Measurements from ENCODE around the gene GRIA4.

GRIA4 gene

DNA sequence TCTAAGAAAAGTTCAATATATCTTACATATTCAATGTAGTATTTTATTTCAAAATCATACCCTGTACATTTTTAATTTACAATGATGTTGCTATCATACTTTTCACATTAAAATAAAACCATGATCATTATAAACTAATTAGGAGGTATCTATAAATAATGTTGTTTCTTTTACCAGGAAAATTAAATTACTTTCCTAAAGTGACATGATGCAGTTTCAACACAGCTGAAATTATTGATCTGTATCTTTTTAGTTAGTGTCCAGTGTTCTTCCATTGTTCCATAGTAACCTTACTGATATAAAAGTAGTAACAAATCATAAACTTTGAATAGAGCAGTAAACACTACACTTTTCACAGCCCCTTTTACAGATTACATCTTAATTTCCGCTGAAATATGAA lies 29.7 kb downstream of the GRIA4 start:
- DNase-seq (ENCODE audit: low read depth), result no peak

DNA sequence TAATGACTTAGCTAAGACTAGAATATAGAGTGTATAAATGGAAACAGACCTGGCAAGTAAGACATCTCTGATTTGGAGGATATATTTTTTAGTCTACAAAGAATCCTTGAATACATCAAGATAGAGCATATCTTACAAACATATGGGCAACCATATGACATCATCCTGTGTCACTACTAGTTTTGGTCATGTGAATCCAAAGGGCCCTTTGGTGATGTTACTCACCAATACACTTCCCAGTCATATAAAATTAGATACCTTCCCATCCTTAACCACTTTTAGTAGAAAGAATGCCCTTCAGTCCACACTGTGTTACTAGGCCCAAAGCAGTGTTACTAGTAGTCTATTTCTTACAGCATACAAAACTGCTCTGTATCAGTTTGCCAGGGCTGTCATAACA lies 31.6 kb downstream of the GRIA4 start:
- peak; percentile 20 for DNase-seq (ENCODE audit: low read depth)

DNA sequence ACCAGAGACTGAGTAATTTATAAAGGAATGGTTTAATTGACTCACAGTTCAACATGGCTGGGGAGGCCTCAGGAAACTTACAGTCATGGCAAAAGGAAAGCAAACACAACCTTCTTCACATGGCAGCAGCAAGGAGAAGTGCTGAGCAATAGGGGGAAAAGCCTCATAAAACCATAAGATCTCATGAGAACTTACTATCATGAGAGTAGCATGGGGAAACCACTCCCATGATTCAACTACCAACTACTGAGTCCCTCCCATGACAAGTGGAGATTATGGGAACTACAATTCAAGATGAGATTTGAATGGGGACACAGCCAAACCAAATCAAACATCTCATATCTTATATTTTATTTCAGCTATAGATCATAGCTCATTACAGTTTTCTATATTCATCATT lies 33.0 kb downstream of the GRIA4 start:
- no peak for DNase-seq (ENCODE audit: low read depth)

DNA sequence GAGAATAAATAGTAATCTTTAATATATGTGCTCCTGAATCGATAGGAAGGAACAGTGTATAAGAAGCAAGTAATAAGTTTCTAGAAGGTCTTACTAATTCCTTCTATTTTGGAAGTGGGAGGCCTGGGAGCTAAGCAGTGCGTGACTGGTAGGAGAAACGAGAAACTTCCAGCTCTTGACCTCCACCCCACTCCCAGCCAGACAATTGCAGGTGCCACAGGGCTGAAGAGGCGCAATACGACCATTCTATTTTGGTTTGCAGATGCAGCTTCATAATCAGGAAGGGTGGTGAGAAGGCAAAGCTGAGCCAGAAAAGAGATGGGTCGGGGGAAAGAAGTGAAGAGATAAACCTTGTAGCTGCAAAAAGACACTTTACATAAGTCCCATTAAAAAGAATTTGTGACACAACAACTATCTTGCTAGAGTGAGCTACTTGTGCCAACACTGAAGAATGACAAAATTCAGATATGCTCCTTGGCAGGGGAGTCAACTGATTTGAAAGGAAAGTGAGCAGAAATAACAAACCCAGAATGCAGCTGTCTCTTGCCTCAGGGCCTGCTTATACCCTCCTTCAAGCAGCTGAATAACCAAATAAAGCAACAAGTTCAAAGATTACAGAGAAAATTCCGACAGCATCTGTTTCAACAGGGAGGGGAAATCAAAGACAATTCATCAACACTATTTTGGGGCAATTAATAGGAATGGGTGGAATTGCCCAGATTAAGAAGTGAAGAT lies 35.1 kb downstream of the GRIA4 start:
- DNase-seq (ENCODE audit: low read depth), result no peak

DNA sequence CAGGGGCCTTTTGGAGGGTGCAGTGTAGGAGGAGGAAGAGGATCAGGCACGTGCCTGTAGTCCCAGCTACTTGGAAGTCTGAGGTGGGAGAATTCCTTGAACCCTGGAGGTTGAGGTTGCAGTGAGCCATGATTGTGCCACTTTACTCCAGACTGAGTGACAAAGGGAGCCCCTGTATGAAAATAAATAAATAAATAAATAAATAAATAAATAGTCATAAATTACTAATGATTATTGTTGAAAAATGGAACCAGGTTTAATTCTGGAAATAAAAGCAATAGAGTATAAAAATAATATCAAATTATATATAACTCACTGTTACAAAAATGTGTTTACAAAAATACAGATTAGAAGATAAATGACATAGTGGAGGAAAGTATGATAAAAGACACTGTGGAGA lies 37.9 kb downstream of the GRIA4 start:
- DNase-seq (ENCODE audit: low read depth), result no peak

DNA sequence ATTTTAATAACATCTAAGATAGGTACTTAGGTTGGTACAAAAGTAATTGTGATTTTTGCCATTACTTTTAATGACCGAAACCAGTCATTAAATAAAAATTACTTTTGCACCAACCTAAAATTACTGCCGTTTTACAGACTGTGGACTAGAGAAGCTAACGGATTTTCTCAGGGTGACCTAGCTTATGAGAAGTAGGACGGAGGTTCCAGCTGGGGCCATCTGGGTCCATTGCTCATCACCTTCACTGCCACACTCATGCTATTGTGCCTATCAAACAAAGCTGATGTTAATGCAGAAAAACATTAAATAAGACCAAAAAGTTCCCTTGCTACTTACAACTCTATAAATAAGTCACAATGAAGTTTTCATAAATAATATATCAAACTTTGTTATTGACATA lies 38.9 kb downstream of the GRIA4 start:
- no peak for DNase-seq (ENCODE audit: low read depth)

DNA sequence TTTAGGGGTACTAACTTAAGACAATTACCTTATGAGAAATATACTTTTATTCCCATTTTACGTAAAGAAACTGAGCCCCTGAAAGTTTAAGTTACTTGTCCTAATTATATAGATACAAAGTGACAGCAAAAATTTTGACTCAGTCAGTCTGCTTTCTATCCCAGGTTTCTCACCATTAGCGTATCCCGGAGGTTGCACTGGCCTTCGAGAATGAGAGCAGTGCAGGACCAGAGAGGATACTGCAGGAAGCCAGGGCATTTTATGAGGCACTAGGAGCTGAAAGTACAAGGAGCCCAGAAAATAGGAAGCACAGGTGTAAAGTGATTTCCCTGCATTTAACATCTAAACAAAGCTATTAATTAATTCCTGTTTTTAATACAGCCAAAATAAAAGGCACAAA lies 55.4 kb downstream of the GRIA4 start:
- no peak for DNase-seq (ENCODE audit: low read depth)

DNA sequence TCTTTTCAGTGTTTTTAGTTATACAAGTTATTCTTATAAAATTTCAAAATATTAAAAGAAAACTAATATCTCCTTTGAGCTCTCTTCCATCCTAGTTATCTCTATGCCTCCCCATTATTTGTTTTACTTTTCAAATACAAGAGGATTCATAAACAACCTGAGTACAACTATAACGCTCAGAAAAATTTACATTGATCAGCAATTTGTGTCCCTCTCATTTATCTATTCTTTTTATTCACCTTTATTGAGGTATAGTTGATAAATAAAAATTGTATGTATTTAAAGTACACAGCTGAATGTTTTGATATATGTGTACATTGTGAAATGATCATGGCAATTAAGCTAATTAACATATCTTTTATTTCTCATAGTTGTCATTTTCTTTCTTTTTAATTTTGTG lies 57.6 kb downstream of the GRIA4 start:
- no peak for DNase-seq (ENCODE audit: low read depth)

DNA sequence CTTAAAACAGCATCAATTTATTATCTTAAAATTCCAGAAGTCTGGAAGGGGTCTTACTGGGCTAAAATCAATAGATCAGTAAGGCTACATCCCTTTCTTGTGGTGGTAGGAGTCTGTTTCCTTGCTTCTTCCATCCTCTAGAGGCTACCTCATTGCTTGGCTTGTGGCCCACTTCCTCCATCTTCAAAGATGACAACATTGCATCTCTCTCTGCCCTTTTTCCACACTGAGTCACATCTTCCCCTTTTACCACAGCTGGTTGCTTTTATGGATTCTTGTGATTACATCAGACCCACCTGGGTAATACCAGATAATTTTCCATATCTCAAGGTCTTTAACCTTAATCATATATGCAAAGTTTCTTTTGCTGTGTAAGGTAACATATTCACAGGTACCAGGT lies 60.9 kb downstream of the GRIA4 start:
- DNase-seq (ENCODE audit: low read depth), result peak; percentile 20

DNA sequence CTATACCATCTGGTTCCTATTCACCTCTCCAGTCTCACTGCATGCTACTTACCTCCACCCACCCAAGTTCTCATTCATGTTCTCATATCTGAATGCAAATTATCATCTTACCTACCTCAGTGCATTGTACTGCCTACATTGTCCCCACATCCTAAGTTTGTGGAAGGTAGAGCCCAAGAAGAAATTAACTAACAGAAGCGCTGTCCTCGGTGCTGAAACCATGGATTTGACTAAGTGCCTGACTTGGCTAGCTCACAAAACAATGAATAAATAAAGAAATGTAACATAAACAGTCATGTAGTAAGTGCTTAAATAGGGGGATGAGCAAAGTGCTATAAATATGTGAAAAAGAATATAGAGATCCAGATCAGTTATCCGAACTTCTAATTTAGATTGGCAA lies 63.2 kb downstream of the GRIA4 start:
- DNase-seq (ENCODE audit: low read depth), result no peak

DNA sequence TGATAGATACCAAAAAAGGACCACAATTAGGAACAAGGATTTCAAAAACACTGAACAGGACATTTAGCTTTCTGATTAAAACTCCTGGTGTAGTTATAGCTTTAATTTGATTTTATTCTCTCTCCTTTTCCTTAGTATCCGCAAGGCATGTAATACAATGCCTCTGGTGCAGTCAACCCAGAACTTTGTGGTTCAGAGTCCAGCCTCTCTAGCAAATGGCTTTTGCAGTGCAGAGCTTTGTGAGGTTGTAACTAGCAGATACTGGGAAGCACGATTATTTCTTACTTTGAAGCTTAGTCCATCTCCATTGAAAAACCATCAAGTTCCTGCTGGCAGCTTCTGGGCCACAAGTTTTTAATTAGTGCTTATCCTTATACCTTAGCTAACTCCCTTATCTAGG lies 79.8 kb downstream of the GRIA4 start:
- no peak for DNase-seq (ENCODE audit: low read depth)

DNA sequence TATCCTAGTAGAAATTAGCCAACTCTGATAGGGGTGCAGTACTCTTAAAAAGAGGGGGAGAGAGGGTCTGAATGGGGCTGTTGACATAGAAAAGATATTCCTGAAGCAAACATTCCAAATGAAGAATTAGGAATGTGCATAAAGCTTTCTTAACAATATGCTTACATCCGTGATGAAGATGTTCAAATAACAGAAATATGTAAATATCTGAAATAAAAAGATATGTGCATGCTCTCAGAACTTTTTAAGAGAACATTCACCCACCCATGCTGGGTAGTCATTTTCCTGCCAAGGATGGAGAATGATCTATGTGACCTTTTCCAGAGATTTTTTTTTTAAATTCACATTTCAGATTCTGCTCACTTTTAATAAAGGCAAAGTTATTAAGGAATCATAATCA lies 80.6 kb downstream of the GRIA4 start:
- no peak for DNase-seq (ENCODE audit: low read depth)

DNA sequence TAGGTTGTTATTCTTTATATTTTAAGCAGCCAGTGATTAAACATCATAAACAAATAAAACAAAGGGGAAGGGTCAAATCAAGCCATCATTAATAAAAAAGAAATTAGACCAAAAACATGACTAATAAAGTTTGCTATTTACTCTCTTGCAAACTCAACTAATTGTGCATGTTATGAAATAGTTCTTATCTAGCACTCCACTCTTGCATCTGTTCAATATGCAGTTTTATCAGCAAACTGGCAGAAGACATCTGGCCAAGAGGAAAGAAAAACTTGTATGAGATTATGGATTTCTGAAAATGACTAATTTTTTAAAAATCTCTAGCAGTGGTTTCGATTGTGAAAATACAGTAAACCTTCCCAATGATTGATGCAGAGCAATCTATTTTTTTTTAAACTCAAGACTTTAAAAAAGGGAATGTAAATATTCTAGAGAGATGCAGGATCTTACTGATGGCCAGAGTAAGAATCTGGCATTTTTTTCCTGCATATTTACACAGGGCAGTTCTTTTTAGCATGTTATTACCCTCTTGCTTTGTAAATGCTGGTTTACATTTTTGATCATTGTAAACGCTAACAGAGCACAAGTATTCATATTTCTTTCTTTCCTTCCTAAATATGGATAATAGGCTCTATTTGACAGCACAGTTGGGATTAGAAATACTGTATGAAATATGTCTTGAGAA lies 83.3 kb downstream of the GRIA4 start:
- no peak for DNase-seq (ENCODE audit: low read depth)

DNA sequence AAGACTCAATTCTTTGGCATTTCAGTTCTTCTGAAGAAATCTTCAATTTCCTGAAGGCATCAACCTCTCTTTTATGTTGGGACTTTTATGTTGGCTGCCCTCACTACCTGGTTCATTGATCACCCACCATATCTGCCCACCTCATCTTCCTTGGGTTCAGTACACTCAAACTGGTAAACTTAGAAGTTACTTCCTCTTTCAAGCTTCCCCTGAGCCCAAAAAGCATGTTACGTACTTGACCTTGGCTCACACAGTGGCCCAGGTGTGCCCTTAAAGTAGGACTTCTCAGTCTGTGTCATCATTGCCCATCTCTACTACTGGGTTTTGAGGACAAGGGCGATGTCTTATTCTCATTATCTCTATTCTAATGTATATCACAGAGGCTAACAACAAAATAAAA lies 86.1 kb downstream of the GRIA4 start:
- no peak for DNase-seq (ENCODE audit: low read depth)

DNA sequence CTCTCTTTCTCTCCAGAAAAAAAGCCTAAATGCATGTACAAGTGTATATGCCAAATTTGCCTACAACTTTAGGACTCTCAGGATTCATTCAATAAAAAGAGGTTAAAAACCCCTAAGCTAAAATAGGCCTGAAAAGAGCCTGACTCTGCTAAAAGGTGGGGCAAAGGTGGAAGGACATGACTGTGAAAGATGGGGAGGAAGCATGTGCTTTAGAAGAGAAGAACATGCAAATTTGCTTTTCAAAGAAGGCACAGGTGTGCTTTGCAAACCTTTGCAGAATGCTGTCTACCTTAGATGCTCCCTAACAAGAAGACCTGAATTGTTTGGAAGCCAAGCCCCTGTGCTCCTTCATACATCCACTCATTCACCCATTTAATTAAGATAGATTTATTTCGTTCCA lies 87.4 kb downstream of the GRIA4 start:
- no peak for DNase-seq (ENCODE audit: low read depth)

DNA sequence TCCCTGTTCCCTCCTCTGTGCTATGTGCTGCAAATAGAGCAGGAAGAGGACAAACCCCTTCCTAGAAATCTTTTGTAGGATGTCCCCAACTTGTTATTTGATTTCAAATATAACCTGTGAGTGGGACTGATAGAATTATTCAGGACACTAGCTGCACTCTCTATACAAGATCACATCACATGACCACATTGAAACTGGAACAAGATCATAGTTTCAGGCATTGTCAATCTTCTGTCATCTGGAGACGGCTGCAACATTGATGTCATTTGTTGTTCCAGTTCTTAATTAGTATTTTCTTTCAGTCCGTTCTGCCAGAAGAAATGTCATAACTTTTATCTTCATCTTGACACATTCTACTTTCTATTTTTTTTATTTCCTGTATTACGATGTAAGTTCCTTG lies 89.3 kb downstream of the GRIA4 start:
- no peak for DNase-seq (ENCODE audit: low read depth)

DNA sequence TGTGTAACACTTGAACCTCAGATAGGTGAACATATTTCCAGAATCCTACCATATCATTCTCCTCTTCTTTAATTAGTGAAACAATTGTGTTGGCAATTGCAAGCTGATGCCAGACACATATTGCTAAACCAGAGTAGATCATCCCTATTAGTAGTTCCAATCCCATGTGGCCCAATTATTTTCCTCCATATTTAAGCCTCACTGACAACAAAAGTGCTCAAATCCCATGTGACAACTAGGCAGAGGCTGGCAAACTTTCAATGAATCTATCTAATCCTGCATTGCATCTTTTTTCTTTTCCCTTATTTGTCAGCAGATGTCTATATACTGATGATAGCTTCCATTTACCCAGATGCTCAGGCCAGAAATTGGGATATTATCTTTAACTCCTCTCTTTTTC lies 90.4 kb downstream of the GRIA4 start:
- no peak for DNase-seq (ENCODE audit: low read depth)

DNA sequence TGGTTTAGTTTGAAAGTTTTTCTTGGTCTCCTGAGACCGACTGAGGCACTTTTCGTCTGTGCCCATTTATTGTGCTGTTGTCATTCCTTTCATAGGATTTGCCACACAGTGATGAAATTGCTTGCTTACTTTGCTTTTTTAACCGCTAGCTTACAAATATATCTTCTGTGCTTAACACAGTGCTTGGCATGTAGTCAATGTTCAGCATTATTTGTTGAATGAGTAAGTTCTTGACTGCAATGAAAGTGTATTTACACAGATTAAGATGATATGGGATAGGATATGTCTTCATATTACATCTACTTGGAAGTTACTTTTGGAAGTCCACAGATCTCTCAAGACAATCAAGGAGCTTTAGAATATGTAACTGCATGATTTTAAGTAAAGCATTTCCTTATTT lies 91.2 kb downstream of the GRIA4 start:
- DNase-seq (ENCODE audit: low read depth), result no peak

DNA sequence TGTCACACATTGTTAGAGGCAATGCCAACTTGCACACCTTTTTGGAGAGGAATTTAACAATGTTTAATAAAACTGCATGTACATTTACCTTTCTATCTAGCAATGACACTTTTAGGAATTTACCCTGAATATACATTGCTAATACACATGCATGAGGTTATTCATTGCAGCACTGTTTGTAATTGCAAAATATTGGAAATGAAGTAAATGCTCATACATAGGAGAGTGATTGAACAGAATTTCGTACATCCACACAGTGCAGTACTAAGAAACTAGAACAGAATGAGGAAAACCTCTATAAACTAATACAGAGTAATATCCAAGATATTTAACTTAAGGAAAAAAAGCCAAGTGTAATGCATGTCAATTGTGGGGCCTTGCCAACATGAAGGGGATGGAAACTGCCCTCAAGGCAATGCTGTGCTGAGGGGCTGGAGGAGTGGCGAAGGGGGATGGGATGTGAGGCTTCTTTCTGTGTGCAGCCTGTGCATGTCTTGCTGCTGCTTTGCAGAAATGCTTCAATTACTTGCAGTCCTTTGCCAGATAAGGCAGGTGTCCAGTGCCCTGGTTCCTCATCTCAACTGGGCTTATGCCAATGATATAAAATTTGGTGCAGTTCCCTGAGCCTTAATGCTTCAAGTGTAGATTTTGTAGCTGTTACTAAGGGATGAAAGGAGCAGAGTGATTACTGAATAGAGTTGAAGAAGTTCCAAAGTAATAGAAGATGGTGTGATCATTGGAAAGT lies 96.1 kb downstream of the GRIA4 start:
- no peak for DNase-seq (ENCODE audit: low read depth)

DNA sequence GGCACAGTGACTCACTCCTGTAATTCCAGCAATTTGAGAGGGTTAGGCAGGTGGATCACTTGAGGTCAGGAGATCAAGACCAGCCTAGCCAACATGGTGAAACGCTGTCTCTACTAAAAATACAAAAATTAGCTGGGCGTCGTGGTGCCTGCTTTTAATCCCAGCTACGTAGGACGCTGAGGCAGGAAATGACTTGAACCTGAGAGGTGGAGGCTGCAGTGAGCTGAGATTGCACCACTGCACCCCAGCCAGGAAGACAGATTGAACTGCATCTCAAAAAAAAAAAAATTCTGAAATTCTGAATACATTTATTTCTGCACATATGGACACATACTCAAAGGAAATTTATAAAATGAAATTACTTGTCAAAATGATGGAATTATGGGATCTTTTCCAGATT lies 103.2 kb downstream of the GRIA4 start:
- DNase-seq (ENCODE audit: low read depth), result no peak

DNA sequence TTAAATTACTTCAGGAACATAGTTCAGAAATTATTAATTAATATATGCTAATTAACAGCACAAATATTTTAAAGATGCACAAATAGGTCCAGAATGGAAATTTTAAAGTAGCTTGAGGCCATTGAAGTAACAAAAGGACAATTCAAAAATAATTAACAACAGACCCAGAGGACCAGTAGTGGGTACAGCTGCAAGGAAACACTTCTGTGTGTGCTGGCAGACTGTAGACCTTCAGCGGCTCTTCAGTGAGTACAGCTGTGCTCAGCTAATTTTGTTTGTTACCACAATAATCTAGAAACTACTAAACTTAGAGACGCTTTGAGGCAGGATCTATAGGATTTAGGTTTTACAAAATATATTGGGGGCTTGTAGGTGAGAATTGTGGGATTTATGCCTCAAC lies 103.8 kb downstream of the GRIA4 start:
- no peak for DNase-seq (ENCODE audit: low read depth)

DNA sequence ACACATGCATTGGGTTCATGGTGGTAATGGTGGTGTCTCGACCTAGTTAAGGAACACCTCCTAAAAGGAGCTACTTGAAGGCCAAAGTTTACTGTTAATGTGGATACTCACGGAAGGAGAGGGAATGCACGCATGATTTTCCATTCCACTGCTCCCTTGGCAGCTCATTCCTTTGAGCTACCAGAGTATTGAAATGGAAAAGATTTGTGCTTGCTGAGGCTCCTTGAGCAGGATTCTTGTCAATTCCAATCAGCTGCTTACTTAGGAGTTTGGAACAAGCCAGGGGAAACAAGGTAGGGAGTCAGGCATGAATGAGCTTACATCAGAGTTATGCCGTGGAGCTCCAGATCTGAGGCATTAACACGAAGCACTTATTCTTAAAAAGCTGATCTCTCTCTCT lies 108.8 kb downstream of the GRIA4 start:
- DNase-seq (ENCODE audit: low read depth), result no peak

DNA sequence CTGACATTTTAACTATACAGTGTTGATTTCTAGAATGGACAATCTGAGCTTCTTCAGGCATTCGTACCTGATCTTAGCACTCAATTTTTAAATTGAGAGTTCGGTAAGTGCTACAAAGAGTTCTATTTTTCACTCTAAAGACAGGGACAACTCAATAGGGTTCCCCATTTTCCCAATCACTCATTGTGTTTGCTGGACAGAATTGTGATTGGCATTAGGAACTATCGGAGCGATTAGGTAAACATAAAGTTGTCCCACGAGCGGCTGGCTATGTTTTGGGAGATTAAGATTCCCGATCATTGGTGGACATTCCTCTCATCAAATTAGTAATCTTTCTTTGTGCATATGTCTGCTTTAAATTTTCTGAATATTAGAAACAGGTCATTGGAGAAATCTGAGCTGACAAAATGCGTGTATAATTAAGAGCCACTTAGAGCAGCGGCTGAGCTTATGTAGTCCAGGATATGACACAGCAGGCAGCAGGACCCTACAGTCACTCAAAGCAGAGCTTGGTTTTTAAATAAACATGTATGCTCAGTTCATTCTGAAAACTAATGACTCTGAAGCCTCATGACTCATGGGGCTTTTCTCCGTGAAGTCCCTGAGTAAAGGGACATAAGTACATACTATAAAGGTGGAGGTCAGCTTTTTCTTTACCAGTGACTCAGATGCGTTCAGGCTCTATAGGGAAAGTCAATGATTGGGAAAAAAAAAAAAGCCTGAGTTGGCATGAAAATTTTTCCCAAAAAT lies 109.4 kb downstream of the GRIA4 start:
- DNase-seq (ENCODE audit: low read depth), result peak; percentile 75

Measured in HS-5 (cell line).